Mucosa of descending colon (tissue), 3 donors: ENCODE measurements around the gene LRRK1. TPM values are rescaled to one million over a fixed set of nuclear protein-coding genes. Genes with fewer than 3 reads are reported as not detected.

Experiments used
- ATAC-seq: fragments of 200-7000 bp; cut with Tn5 transposase; one replicate; pipeline ENCODE4 v1.9.1; 2020; ENCODE audit warnings: mild to moderate bottlenecking, moderate library complexity
- DNase-seq, 3 donors: peaks; one replicate each; pipeline ENCODE4 v3.0.0-alpha.2; 2020
- H3K36me3 ChIP-seq: fragments of 200-600 bp; one replicate; pipeline ENCODE4 v1.8.0; 2021; ENCODE audit warnings: low read depth, mild to moderate bottlenecking
- H3K4me1 ChIP-seq: fragments of 200-600 bp; one replicate; pipeline ENCODE4 v1.8.0; 2021; ENCODE audit warnings: low read depth, mild to moderate bottlenecking
- H3K4me3 ChIP-seq: fragments of 200-600 bp; one replicate; pipeline ENCODE4 v1.8.0; 2021; ENCODE audit warnings: mild to moderate bottlenecking
- H3K9me3 ChIP-seq: fragments of 200-600 bp; one replicate; pipeline ENCODE4 v1.8.0; 2021; ENCODE audit warnings: mild to moderate bottlenecking
- CTCF ChIP-seq: fragments of 200-600 bp; IDR thresholded peaks from one replicate; pipeline ENCODE4 v1.8.0; 2022; ENCODE audit warnings: antibody characterized with exemption, mild to moderate bottlenecking
- intact Hi-C, 2 donors: fragments of 100-400 bp; cut with DNase I in 1 of 2; cut with micrococcal nuclease in 1 of 2; formaldehyde crosslinking; loops; one replicate each; pipeline versions ENCODE4 v1.11.0 to v1.11.1; 2022; cut with DNase I, micrococcal nuclease
- total RNA-seq, 3 donors: library from RNA; stranded (reverse); fragmentation: NEBNext Ultra II Directional in 2 of 3; extraction: Animal tissue kit (Norgen Biotek cat#: 25700) in 2 of 3; gene quantifications; one replicate each; pipeline versions ENCODE4 v1.2.1 to v1.2.4, GENCODE V29; 2021 to 2023
- donor health status: DM: no; HTN: no; CAD: no; lungs with moderate emphysema.
- donor health status: DM: no; HTN: no; CAD: no.
- donor health status: DM: no; HTN: yes; CAD: no.

The LRRK1 gene
- total RNA-seq, 3 donors from 2014 or later: 43.7 to 60.1 (median 50.6) TPM

GRCh38 chr15:101059381-101060341, 140.5 kb downstream of the LRRK1 start:
- Histone ChIP-seq H3K36me3 (no peaks in the 10 kb centered on the region), H3K9me3 (no peaks in the 10 kb centered on the region), H3K4me1 (peaks cover 11% of the 10 kb centered on the region), H3K4me3 (no peak overlapping the region)
- intact Hi-C loops: no loop called here
- DNase-seq (peak in 2 of 3 donors; percentile 26 to 31), ATAC-seq (peak; percentile 31)
- no peak for TF ChIP-seq CTCF

- no peak overlapping the region for H3K4me3 ChIP-seq
- no peaks in the 10 kb centered on the region for H3K36me3 ChIP-seq
- DNase-seq (peak in 1 of 3 donors; percentile 33), ATAC-seq (no peak)
- peaks cover 11% of the 10 kb centered on the region for H3K4me1 ChIP-seq
- TF ChIP-seq CTCF: no peak
- H3K9me3 ChIP-seq: no peaks in the 10 kb centered on the region
- intact Hi-C loops: no loop called here
Measured at GRCh38 chr15:101060576-101061551, 141.7 kb downstream of the LRRK1 start.

GRCh38 chr15:101062063-101062462, 142.9 kb downstream of the LRRK1 start:
- Histone ChIP-seq H3K4me1 (peaks cover 11% of the 10 kb centered on the region), H3K36me3 (no peaks in the 10 kb centered on the region), H3K4me3 (no peak overlapping the region), H3K9me3 (no peaks in the 10 kb centered on the region)
- DNase-seq (no peak), ATAC-seq (no peak)
- intact Hi-C loops: no loop called here
- no peak for TF ChIP-seq CTCF

GRCh38 chr15:101062471-101063171, 143.5 kb downstream of the LRRK1 start:
- Histone ChIP-seq H3K36me3 (no peaks in the 10 kb centered on the region), H3K9me3 (no peaks in the 10 kb centered on the region), H3K4me1 (peaks cover 11% of the 10 kb centered on the region), H3K4me3 (no peak overlapping the region)
- DNase-seq (peak in 1 of 3 donors; percentile 29), ATAC-seq (peak; percentile 37)
- no peak for TF ChIP-seq CTCF
- intact Hi-C loops: no loop called here

- no peak for TF ChIP-seq CTCF
- H3K4me1 ChIP-seq: peaks cover 11% of the 10 kb centered on the region
- H3K36me3 ChIP-seq: no peaks in the 10 kb centered on the region
- DNase-seq: peak in 2 of 3 donors; percentile 15 to 35
- no peaks in the 10 kb centered on the region for H3K9me3 ChIP-seq
- no peak for ATAC-seq
- no peak overlapping the region for H3K4me3 ChIP-seq
- intact Hi-C loops: no loop called here
Measured at GRCh38 chr15:101063212-101063611, 144.1 kb downstream of the LRRK1 start.
